Measurements from ENCODE around the gene C1QTNF12.

Gene C1QTNF12

GRCh38 chr1:1246577-1247340 lies at the start of gene C1QTNF12:
Gene C1QTNF12 (minus strand): TSS chr1:1246722. CDS start chr1:1246690, 32 bp downstream.
- no peak for DNase-seq (ENCODE audit: low read depth, low spot score)

GRCh38 chr1:1295154-1295923 lies 48.8 kb upstream of the C1QTNF12 start:
- DNase-seq (ENCODE audit: low read depth, low spot score): no peak

- DNase-seq (ENCODE audit: low read depth, low spot score): no peak
These were observed 47.8 kb upstream of the C1QTNF12 start for GRCh38 chr1:1294250-1294890.

GRCh38 chr1:1293263-1294249 lies 47.0 kb upstream of the C1QTNF12 start:
- no peak for DNase-seq (ENCODE audit: low read depth, low spot score)

GRCh38 chr1:1292851-1293250 lies 46.3 kb upstream of the C1QTNF12 start:
- DNase-seq (ENCODE audit: low read depth, low spot score): no peak

GRCh38 chr1:1292442-1292779 lies 45.9 kb upstream of the C1QTNF12 start:
- DNase-seq (ENCODE audit: low read depth, low spot score): no peak

- no peak for DNase-seq (ENCODE audit: low read depth, low spot score)
These were observed 45.3 kb upstream of the C1QTNF12 start for GRCh38 chr1:1291548-1292441.

GRCh38 chr1:1291023-1291528 lies 44.6 kb upstream of the C1QTNF12 start:
- no peak for DNase-seq (ENCODE audit: low read depth, low spot score)

GRCh38 chr1:1290238-1290731 lies 43.8 kb upstream of the C1QTNF12 start:
- DNase-seq (ENCODE audit: low read depth, low spot score): no peak

- no peak for DNase-seq (ENCODE audit: low read depth, low spot score)
These were observed 41.0 kb upstream of the C1QTNF12 start for GRCh38 chr1:1287288-1288110.

GRCh38 chr1:1286313-1287261 lies 40.1 kb upstream of the C1QTNF12 start:
- no peak for DNase-seq (ENCODE audit: low read depth, low spot score)

GRCh38 chr1:1285611-1286311 lies 39.2 kb upstream of the C1QTNF12 start:
- no peak for DNase-seq (ENCODE audit: low read depth, low spot score)

GRCh38 chr1:1285102-1285571 lies 38.6 kb upstream of the C1QTNF12 start:
- DNase-seq (ENCODE audit: low read depth, low spot score): no peak

- DNase-seq (ENCODE audit: low read depth, low spot score): no peak
These were observed 37.9 kb upstream of the C1QTNF12 start for GRCh38 chr1:1284221-1285101.

- no peak for DNase-seq (ENCODE audit: low read depth, low spot score)
These were observed 37.3 kb upstream of the C1QTNF12 start for GRCh38 chr1:1283821-1284220.

- no peak for DNase-seq (ENCODE audit: low read depth, low spot score)
These were observed 36.5 kb upstream of the C1QTNF12 start for GRCh38 chr1:1282998-1283397.
